ENCODE results near the gene ARHGEF25. TPM values are rescaled to one million over a fixed set of nuclear protein-coding genes. Genes with fewer than 3 reads are reported as not detected.

ARHGEF25 gene
- total RNA-seq, 1 donor from 2014 or later, result 16.8 TPM

- peaks cover 8% of the 10 kb centered on the region for H4K20me1 ChIP-seq (ENCODE audit: insufficient read depth, low read length)
- DNase-seq (ENCODE audit: low read depth) (no peak), FAIRE-seq (no peak)
- H3K27ac ChIP-seq (ENCODE audit: low read depth, low read length), result no peak overlapping the region
- TF ChIP-seq EZH2 (IDR thresholded peaks at IDR 0.05; ENCODE audit: insufficient read depth, low read length) (no peak), CTCF (IDR thresholded peaks at IDR 0.05; ENCODE audit: insufficient read depth, low read depth, low read length) (no peak)
- peaks cover 89% of the 10 kb centered on the region for H3K27me3 Mint-ChIP-seq (ENCODE audit: low read depth, unreplicated experiment)
- no peaks in the 10 kb centered on the region for H3K79me2 ChIP-seq (ENCODE audit: insufficient read depth, low read length)
- peaks cover under 1% of the 10 kb centered on the region for H3K4me1 ChIP-seq (ENCODE audit: insufficient read depth, low read length)
- H2AFZ ChIP-seq (ENCODE audit: low read depth, low read length), result no peak overlapping the region
- no peak overlapping the region for H3K4me3 ChIP-seq (ENCODE audit: insufficient read depth, low read depth, low read length)
- no peaks in the 10 kb centered on the region for H3K4me1 Mint-ChIP-seq (ENCODE audit: low read depth, unreplicated experiment)
- H3K4me2 ChIP-seq (ENCODE audit: low read length), result no peak overlapping the region
- peaks cover 22% of the 10 kb centered on the region for H3K36me3 Mint-ChIP-seq (ENCODE audit: low read depth, unreplicated experiment)
- no peak overlapping the region for H3K9ac ChIP-seq (ENCODE audit: low read length)
- peaks cover 76% of the 10 kb centered on the region for H3K27me3 ChIP-seq (ENCODE audit: insufficient read depth, low read length)
- no peak overlapping the region for H3K27ac Mint-ChIP-seq (ENCODE audit: unreplicated experiment)
- H3K36me3 ChIP-seq (ENCODE audit: insufficient read depth, low read length), result no peaks in the 10 kb centered on the region
- H3K9me3 ChIP-seq (ENCODE audit: insufficient read depth, low read depth, low read length), result no peaks in the 10 kb centered on the region
- peaks cover 10% of the 10 kb centered on the region for H3K9me3 Mint-ChIP-seq (ENCODE audit: unreplicated experiment)
- H3K4me3 Mint-ChIP-seq (ENCODE audit: unreplicated experiment), result no peak overlapping the region
Measured at GRCh38 chr12:57626921-57627445, 15.7 kb downstream of the ARHGEF25 start.

GRCh38 chr12:57627501-57628279, 16.5 kb downstream of the ARHGEF25 start:
- no peaks in the 10 kb centered on the region for H3K4me1 Mint-ChIP-seq (ENCODE audit: low read depth, unreplicated experiment)
- H3K4me3 Mint-ChIP-seq (ENCODE audit: unreplicated experiment), result no peak overlapping the region
- TF ChIP-seq CTCF (IDR thresholded peaks at IDR 0.05; ENCODE audit: insufficient read depth, low read depth, low read length), result no peak
- TF ChIP-seq EZH2 (IDR thresholded peaks at IDR 0.05; ENCODE audit: insufficient read depth, low read length), result peak; percentile 49
- H3K9me3 Mint-ChIP-seq (ENCODE audit: unreplicated experiment), result peaks cover 10% of the 10 kb centered on the region
- Histone ChIP-seq H3K4me2 (ENCODE audit: low read length) (peak overlapping the region; percentile 19), H2AFZ (ENCODE audit: low read depth, low read length) (peak overlapping the region; percentile 18), H3K9ac (ENCODE audit: low read length) (no peak overlapping the region), H3K4me1 (ENCODE audit: insufficient read depth, low read length) (peaks cover 5% of the 10 kb centered on the region), H3K36me3 (ENCODE audit: insufficient read depth, low read length) (no peaks in the 10 kb centered on the region), H4K20me1 (ENCODE audit: insufficient read depth, low read length) (peaks cover under 1% of the 10 kb centered on the region), H3K27me3 (ENCODE audit: insufficient read depth, low read length) (peaks cover 73% of the 10 kb centered on the region), H3K79me2 (ENCODE audit: insufficient read depth, low read length) (no peaks in the 10 kb centered on the region), H3K9me3 (ENCODE audit: insufficient read depth, low read depth, low read length) (no peaks in the 10 kb centered on the region), H3K4me3 (ENCODE audit: insufficient read depth, low read depth, low read length) (no peak overlapping the region), H3K27ac (ENCODE audit: low read depth, low read length) (no peak overlapping the region)
- DNase-seq (ENCODE audit: low read depth) (no peak), FAIRE-seq (no peak)
- H3K27ac Mint-ChIP-seq (ENCODE audit: unreplicated experiment), result no peak overlapping the region
- H3K36me3 Mint-ChIP-seq (ENCODE audit: low read depth, unreplicated experiment), result peaks cover 19% of the 10 kb centered on the region
- peaks cover 85% of the 10 kb centered on the region for H3K27me3 Mint-ChIP-seq (ENCODE audit: low read depth, unreplicated experiment)
